Glutamatergic neuron (in vitro differentiated cells): ENCODE measurements around the gene SPATS1. TPM values are rescaled to one million over a fixed set of nuclear protein-coding genes. Genes with fewer than 3 reads are reported as not detected.

Source experiments
- DNase-seq: peaks from one replicate; pipeline ENCODE4 v3.0.0; 2022
- H3K27ac Mint-ChIP-seq: one replicate; pipeline ENCODE4 v1.8.0; 2020; ENCODE audit warnings: mild to moderate bottlenecking, mixed read lengths, inconsistent platforms; ENCODE audit not compliant: unreplicated experiment
- H3K27me3 Mint-ChIP-seq: one replicate; pipeline ENCODE4 v1.8.0; 2020; ENCODE audit warnings: mild to moderate bottlenecking, moderate library complexity, mixed read lengths, inconsistent platforms; ENCODE audit not compliant: unreplicated experiment
- H3K36me3 Mint-ChIP-seq: one replicate; pipeline ENCODE4 v1.8.0; 2020; ENCODE audit warnings: mild to moderate bottlenecking, mixed read lengths, inconsistent platforms; ENCODE audit not compliant: unreplicated experiment
- H3K4me1 Mint-ChIP-seq: one replicate; pipeline ENCODE4 v1.8.0; 2020; ENCODE audit warnings: mild to moderate bottlenecking, low read depth, mixed read lengths, inconsistent platforms; ENCODE audit not compliant: unreplicated experiment
- H3K4me3 Mint-ChIP-seq: one replicate; pipeline ENCODE4 v1.8.0; 2020; ENCODE audit warnings: mild to moderate bottlenecking, mixed read lengths, inconsistent platforms; ENCODE audit not compliant: unreplicated experiment
- H3K9me3 Mint-ChIP-seq: one replicate; pipeline ENCODE4 v1.8.0; 2020; ENCODE audit warnings: mild to moderate bottlenecking, moderate library complexity, mixed read lengths, inconsistent platforms; ENCODE audit not compliant: unreplicated experiment
- total RNA-seq: library from RNA; stranded (reverse); fragmentation: NEBNext Ultra II Directional; extraction: Animal tissue kit (Norgen Biotek cat#: 25700); gene quantifications from one replicate; pipeline ENCODE4 v1.2.1, GENCODE V29; 2021; ENCODE audit not compliant: unreplicated experiment
- TF ChIP-seq, protein P1 (sequence below): fragments of 200-600 bp; sonication (generic); IDR thresholded peaks from one replicate; pipeline ENCODE4 v1.5.0; 2021; ENCODE audit not compliant: partially characterized antibody, unreplicated experiment

Gene SPATS1
- total RNA-seq, 1 donor from 2014 or later, result not detected

DNA sequence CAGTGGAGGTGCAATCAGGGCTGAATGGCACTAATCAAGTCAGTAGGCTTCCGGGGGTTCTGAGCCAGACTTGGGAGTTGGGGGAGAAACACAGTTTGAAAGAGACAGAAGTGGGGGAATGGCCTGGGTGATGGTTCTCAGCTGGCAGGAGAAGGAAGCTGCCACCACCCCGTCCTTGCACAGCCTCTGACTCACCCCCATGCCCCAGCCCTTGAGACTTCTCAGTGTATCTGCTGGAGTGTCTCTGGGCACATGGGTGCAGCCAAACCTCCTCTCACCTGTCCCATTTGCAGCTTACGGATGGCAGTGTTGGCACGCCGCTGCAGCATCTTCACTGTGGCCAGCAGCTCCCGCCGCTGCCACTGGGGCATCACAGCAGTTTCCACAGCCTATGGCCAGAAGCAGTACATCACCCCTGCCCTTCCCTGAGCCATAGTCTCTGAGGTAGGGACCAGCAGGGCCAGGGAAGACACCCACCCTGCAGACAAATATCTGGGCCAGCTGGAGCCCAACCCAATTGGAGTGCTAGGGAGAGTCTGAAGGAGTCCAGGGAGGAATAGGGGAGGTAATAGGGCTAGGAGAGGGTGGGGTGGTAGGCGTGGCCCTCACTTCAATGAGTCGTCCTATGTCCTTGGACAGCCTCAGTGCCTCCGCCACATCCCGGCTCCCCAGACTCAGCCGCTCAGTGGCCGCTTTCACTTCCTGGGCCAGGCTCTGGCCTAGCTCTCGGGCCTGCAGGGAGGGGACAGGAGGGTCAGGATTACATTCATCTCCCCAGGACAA is 40.5 kb upstream of the SPATS1 start:
- H3K9me3 Mint-ChIP-seq, result peaks cover 2% of the 10 kb centered on the region
- TF ChIP-seq, protein P1, sequence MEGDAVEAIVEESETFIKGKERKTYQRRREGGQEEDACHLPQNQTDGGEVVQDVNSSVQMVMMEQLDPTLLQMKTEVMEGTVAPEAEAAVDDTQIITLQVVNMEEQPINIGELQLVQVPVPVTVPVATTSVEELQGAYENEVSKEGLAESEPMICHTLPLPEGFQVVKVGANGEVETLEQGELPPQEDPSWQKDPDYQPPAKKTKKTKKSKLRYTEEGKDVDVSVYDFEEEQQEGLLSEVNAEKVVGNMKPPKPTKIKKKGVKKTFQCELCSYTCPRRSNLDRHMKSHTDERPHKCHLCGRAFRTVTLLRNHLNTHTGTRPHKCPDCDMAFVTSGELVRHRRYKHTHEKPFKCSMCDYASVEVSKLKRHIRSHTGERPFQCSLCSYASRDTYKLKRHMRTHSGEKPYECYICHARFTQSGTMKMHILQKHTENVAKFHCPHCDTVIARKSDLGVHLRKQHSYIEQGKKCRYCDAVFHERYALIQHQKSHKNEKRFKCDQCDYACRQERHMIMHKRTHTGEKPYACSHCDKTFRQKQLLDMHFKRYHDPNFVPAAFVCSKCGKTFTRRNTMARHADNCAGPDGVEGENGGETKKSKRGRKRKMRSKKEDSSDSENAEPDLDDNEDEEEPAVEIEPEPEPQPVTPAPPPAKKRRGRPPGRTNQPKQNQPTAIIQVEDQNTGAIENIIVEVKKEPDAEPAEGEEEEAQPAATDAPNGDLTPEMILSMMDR, result no peak
- no peaks in the 10 kb centered on the region for H3K4me1 Mint-ChIP-seq
- no peak for DNase-seq
- H3K27ac Mint-ChIP-seq, result no peak overlapping the region
- peaks cover 12% of the 10 kb centered on the region for H3K27me3 Mint-ChIP-seq
- no peak overlapping the region for H3K4me3 Mint-ChIP-seq
- no peaks in the 10 kb centered on the region for H3K36me3 Mint-ChIP-seq

DNA sequence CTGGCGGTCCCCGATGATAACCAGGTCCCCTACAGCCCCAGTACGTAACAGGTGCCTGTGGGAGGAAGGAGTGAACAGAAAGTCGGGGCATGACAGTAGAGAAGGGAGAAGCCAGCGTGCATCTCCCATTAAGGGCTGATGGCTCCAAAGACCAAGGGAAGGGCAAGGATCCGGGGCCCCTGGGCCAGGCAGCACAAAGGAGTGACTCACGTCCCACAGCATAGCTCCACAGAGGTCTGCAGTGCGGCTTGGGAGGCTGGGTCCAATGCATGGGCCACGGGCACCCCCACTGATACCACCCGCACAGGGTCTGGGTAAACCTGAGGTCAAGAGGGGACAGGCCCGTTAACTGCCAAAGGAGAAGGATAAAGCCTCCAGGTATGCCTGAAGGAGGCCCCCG is 39.6 kb upstream of the SPATS1 start:
- no peak overlapping the region for H3K4me3 Mint-ChIP-seq
- TF ChIP-seq, protein P1, result no peak
- no peaks in the 10 kb centered on the region for H3K36me3 Mint-ChIP-seq
- H3K9me3 Mint-ChIP-seq, result peaks cover 2% of the 10 kb centered on the region
- DNase-seq, result no peak
- H3K27me3 Mint-ChIP-seq, result peaks cover 12% of the 10 kb centered on the region
- no peaks in the 10 kb centered on the region for H3K4me1 Mint-ChIP-seq
- no peak overlapping the region for H3K27ac Mint-ChIP-seq

DNA sequence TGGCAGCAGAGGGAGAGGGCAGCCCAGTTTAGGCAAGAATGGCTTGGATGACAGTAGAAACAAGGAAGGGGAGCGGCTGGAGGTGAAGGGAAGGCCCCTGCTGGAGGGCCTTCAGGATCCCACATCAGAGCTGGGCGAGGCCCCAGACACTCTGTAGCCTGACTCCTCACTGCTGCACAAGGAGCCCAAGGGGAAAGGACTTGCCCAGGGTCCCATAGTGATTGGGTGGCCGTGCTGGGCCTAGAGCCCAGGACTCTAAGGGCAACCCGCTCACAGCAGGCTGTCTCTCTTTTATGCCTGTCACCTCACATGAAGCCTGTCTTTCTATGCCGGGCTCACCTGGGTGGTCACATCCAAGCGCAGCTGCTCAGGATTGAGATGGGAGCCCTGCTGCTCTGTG is 38.6 kb upstream of the SPATS1 start:
- Mint-ChIP-seq H3K4me3 (no peak overlapping the region), H3K27me3 (peaks cover 14% of the 10 kb centered on the region), H3K4me1 (no peaks in the 10 kb centered on the region), H3K9me3 (peaks cover 2% of the 10 kb centered on the region), H3K36me3 (no peaks in the 10 kb centered on the region), H3K27ac (no peak overlapping the region)
- DNase-seq, result no peak
- TF ChIP-seq, protein P1, result no peak

DNA sequence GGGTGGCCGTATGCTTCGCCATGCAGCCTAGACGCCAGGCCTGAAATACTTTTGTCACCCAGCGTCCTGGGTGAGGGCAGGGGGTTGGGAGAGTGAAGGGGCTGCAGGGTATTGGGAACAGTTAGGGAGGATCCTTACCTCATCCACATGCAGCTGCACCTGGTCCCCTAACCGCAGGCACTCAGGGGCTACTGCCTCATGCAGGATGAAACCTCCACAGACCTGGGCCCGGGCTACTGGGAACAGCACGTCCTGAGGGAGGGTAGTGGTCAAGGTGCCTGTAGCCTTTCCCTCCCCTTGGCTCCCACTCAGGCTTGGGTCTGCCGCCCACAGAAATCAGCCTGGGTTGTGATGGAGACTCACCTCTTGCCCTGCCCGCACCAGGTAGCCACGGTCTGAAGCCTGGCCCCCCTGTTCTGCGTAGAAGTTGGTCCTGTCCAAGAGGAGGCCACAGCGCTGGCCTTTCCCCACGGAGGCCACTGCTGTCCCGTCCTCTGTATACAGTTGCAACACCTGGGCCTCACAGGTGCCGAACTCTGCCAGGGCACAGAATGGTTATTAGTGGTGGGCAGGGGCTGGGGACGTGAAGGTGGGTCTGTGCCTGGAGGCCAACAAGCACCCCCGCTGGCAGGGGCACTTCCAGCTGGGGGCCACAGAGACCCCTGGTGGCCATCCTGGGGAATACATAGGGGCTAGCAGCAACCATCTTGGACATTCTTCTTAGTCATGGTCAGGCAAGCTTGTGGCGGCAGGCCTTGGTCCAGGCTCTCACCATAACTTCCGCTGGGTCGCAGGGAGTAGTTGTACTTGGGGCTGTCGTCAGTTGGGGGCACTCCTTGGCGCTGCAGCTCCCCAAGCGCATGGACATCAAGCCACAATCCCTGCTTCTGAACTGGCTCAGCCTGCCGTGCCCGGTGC is 37.9 kb upstream of the SPATS1 start:
- Mint-ChIP-seq H3K4me3 (no peak overlapping the region), H3K27ac (no peak overlapping the region), H3K27me3 (peaks cover 12% of the 10 kb centered on the region), H3K4me1 (peaks cover 2% of the 10 kb centered on the region), H3K36me3 (peaks cover under 1% of the 10 kb centered on the region), H3K9me3 (peaks cover 2% of the 10 kb centered on the region)
- TF ChIP-seq, protein P1, result peak; percentile 95
- peak; percentile 62 for DNase-seq
